GM18502 (cell line): ENCODE data around the gene MYH14.

Experiments
- ATAC-seq: cut with Tn5 transposase; IDR thresholded peaks from one replicate; pipeline ENCODE4 v1.9.1; 2021; ENCODE audit warnings: mild to moderate bottlenecking; ENCODE audit not compliant: unreplicated experiment, poor library complexity

The MYH14 gene

DNA sequence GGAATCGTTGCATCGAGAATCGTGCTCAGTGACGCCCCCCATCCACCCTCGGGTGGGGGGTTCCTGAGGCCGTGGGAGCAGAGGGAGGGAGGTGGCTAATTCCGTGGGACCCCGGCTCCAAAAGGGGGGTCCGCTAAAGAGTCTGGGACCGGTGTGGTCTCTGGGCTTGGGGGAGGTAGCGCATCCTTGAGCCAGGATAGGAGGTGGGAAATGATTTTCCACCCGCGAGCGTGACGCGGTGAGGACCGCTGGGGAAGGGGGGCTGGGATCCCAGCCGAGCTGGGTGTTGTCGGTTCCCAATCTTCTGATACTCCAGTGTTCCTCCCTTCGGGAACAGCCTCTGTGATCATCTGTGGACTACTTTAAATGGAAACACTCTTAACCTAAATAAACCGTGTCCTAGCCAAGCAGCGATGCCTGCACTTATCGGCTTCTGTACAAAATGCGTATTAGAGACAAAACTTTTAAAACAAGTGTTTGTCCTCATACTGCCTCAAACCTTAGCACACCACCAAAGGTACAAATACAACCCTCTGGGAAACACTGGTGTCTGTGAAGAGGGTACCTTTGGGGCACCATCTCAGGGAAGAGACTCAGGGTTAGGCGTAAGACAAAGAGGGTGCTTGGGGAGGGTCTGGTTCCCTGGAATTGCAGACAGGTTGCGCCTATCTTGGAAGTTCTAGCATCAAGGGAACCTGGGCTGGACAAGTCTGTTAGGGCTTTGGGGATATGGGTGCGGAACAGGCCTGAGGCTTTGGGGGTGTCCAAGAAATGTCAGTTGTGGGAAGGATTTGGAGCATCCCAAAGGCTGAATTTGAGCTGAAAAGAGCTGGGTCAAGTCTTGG lies 109.8 kb downstream of the MYH14 start:
- no peak for ATAC-seq

DNA sequence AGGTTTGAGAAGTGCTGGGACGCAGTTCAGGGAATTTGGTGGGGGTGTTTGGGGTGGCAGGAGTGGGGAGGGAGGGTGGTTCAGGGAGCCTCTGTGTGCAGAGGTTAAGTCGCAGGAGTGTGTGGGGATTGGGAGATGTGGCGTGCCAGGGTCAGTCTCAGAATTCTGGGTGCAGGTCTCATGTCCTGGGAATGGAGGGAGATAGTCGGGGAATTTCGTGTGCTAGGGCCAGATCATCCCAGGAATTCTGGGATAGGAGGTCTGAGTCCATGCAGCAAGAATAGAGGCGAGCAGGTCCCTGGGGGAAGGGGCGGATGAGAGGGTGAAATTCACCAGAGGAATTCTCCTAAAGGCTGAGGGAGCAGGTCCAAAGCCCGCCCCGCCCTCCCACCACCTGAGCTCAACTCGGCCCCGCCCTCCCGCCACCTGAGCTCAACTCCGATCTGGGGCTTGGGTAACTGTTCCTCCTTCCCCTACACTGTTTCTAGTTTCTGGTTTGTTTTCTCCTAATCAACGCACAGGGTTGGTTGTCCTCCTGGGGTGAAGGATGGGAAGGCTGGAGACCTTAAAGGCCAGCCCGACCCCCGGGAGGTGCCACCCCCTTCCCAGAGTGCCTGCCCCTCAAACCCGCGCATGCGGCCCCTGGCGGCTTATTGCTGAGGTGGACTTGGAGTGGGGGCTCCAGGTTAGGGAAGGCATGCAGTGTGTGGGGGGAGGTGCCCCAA lies 110.6 kb downstream of the MYH14 start:
- no peak for ATAC-seq

DNA sequence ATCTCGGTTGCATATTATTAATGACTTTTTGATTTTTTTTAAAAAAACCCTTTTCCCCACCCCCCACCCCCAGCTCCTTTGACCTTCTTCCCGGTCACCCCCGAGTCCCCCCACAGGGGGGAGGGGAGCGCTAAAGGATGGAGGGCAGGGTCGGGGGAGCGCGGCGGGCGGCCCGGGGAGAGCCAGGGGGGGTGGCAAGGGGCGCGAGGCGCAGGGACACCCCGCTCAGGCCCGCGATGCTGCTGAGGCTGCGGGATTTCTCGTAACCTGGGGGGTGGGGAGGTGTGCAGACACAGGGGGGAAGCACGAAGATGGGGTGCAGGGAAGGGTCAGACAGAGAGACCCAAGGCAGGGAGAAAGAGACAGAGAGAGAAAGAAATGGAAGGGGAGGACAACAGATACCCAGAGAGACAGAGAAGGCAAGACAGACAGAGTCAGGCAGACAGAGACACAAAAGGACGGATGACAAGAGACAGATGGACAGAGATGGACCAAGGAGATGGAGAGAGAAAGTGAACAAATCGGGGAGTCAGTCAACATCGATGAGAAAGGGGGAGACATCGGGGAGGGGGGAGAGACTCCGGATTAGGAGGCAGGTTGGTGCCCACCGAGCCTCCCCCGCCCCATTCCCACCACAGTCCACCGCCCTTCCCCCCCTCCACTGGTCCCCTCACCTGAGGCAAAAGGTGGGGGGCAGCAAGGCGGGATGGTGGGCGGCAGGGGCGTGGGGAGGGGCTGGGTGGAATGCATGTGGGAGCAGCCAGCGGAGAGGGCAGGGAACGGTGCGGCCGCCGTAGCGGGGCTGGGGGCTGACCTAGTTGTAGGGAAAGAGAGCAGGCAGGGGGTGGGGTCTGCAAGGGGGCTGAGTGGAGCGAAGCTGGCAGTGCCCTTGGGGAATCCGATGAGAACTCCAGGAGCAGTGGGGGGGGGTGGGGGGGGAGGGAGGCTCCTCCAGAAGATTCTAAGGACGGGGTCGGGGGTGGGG lies 111.6 kb downstream of the MYH14 start:
- no peak for ATAC-seq

DNA sequence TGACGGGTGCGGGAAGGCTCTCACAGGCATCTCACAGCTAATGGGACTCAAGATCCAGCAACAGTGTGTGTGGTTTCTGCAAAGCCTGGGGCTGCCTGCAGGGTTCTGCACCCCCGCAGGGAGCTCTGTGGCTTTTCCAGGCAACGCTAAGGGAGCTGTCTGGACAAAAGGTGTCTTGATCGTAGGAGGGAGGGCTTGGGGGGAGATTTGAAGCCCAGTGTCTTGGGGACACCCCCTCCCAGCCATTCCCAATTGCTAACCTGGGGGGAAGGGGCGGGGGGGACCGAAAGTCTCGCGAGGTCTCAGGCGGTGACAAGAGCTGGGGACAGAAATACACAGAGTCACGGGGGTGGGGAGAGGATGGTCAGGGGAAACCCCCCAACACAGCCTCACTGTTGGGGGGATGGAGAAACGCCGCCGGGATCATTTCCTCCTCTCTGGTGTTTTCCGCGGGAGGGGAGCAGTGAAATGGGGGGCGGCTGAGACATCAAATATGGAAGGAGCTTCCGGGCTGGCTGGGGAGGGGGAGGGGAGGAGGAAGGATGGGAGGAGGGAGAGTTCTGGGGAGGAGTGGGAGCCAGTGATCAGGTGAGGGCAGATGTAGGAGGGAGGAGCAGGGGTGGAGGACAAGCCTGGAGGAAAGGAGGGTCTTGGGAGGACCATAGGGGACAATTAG lies 112.5 kb downstream of the MYH14 start:
- no peak for ATAC-seq

DNA sequence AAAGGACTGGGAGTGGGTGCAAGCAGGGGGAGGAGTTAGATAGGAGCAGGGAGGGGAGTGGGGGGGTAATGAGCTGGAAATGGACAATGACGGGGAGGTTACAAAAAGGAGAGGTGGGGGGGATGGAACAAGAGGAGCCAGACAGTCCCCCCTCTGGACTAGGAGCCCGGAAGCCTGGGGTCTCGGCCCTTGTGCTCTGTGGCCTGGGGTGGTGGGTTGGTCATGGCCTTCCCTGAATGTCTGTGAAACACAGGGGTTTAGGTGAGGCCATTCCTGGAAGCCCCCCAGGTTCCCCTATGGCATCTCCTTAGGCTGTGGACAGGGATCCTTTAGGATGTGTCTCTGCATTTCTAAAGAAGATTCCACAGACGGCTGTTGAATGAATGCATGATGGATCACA lies 113.7 kb downstream of the MYH14 start:
- ATAC-seq: no peak

DNA sequence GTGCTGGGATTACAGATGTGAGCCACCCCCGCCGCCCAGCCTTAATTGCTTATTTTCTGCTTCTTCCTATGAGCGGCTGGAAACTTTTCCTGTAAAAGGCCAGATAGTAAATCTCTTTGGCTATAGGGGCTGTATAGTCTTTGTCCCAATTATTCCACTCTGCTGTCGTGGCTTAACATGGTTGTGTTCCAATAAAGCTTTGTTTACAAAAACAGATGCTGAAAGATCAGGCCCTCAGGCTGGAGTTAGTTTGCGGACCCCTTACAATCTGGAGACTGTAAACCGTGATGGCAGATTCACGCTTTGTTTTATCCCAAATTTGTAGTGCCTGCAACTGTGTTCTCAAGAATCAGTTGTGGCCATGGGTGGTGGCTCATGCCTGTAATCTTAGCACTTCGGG lies 115.0 kb downstream of the MYH14 start:
- no peak for ATAC-seq

DNA sequence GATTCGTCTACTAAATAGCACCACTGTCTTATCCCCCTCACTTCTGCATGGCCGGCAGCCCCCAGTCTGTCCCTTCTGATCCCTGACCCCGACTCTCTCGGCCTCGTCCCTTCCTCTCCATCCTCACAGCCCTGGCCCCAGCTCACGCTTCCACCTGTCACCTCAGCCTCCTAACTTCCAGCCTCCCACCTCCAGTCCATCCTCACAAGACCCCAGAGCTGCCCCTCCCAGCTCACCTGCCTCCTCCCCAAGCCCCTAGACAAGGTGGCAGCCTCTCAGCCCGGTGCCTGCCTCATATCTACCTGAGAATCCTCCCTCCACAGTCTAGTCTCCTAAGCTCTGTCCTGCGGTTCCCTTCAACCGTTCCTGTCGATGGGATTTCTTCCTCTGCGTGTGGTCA lies 115.7 kb downstream of the MYH14 start:
- ATAC-seq: no peak

DNA sequence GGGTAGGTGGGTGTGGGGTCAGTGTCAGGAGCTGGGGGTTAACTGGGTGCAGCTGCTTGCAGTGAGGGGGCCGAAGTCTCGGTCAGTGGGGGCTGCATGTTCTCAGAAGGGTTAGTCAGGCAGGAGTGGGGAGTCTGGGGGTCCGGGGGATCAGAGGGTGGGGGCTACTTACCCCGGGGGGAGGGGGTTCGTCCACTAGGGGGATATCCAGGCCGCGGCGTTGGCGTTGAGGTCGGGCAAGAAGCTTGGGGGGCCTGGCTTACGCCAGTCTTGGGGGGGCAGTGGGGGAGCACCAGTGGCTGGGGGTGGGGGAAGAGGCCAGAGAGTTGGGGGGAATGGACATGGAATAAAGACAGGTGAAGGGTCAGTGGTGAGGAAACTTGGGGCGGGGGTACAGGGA lies 116.6 kb downstream of the MYH14 start:
- no peak for ATAC-seq

DNA sequence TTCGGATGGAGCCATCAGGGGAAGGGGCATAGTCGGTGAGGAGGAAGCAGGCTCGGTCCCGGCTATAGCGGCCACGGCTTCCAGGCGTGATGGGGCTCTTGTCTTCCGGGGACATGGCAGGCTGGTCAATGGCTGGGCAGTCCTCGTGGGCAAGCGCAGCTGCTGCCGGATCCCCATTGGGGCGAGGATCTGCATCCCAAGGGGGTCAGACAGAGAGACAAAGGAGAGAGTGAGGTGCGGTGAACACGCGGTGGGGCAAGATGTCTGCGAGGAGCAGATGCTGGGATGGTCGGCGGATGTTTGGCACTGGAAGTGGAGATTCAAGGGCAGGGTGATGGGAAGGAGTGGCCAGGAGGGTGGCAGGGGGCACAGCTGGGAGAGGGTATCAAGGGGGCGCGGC lies 117.2 kb downstream of the MYH14 start:
- ATAC-seq: no peak

DNA sequence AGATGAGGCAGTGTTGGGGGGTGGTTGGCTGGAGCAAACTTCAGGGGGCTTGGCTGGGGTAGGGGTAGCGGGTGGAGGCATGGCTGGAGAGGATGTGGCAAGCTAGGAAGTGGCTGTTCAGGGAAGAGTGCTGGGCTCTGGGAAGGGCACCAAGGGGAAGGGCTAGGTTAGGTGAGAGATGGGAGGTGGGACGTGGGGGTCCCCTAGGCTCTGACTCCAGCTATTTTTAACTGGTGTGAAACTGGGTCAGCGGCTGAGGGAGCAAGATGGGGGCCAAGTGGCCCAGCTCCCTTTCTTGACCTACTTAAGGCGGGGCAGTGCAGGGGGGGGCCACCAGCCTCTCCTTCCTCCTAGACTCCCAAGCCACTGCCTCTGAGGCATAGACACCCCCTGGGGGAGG lies 118.4 kb downstream of the MYH14 start:
- ATAC-seq: no peak

DNA sequence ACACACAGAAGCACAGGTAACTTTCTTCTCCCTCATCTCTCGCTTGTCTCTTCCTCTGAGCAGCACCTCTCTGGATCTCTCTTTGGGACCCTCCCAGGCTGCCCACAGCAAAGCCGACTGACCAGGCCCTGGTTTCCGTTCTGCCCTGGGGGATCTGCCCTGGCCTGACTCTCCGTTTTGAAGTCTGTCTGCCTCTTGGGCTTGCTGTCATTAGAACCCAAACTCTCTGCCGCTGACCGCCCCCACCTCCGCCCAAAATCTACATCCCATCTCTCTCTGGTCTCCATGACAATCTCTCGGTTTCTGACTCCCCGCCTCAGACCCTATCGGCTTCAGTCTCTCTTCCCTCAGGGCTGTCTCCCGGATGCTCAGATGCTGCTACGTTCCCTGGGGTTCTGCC lies 118.8 kb downstream of the MYH14 start:
- no peak for ATAC-seq

DNA sequence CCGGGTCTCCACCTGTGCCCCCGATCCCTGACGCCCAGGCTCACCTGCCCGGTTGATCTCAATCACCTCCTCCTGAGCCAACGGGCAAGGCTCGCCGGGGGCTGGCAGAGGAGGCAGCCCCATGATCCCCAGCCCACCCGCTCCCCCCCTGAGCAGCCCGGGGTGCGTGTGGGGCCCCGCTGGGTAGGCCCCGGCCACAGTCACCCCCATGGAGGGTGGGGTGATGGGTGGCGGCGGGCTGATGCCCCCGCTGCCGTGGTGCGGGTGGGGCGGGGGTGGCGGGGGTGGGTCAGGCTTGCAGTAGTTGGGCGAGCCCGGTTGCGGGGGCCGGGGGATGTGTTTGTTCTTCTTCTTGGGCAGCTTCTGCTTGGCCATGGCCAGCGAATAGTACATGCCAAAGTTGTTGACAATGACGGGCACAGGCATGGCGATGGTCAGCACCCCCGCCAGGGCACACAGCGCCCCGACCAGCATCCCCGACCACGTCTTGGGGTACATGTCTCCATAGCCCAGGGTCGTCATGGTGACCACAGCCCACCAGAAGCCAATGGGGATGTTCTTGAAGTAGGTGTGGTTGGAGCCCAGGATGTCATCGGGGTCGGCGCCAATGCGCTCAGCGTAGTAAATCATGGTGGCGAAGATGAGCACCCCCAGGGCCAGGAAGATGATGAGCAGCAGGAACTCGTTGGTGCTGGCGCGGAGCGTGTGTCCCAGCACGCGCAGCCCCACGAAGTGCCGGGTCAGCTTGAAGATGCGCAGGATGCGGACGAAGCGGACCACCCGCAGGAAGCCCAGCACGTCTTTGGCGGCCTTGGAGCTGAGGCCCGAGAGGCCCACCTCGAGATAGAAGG lies 119.7 kb downstream of the MYH14 start:
- no peak for ATAC-seq

DNA sequence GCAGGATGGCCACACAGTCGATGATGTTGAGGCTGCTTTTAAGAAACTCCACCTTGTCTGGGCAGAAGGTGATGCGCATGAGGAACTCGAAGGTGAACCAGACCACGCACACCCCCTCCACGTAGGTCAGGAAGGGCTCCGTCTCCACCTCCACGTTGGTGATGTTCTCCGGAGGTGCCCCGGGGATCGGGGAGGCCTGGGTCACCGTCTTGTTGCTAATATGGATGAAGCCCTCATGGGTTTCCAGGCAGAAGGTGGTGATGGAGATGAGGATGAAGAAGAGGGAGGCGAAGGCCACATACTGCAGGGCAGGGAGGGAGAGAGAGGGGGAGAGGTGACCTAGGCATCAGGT lies 120.3 kb downstream of the MYH14 start:
- no peak for ATAC-seq

DNA sequence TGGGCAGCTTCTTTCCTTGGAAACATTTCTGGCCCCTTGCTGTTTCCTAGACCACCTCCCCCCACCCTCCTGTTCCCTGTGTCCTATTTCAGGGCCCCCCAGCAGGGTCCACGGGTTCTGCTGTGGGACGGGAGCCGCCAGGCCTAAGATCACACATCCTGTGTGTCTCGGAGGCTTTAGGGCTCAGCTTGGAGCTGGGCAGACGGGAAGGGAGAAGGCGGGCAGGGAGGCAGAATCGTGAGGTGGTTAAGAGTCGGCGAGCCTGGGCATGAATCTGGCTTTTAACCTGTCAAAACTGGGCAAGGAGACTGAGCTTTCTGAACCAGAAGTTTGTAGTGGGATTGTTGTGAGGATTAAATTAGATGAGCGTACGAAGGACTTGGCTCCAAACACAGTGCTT lies 120.9 kb downstream of the MYH14 start:
- ATAC-seq: no peak

DNA sequence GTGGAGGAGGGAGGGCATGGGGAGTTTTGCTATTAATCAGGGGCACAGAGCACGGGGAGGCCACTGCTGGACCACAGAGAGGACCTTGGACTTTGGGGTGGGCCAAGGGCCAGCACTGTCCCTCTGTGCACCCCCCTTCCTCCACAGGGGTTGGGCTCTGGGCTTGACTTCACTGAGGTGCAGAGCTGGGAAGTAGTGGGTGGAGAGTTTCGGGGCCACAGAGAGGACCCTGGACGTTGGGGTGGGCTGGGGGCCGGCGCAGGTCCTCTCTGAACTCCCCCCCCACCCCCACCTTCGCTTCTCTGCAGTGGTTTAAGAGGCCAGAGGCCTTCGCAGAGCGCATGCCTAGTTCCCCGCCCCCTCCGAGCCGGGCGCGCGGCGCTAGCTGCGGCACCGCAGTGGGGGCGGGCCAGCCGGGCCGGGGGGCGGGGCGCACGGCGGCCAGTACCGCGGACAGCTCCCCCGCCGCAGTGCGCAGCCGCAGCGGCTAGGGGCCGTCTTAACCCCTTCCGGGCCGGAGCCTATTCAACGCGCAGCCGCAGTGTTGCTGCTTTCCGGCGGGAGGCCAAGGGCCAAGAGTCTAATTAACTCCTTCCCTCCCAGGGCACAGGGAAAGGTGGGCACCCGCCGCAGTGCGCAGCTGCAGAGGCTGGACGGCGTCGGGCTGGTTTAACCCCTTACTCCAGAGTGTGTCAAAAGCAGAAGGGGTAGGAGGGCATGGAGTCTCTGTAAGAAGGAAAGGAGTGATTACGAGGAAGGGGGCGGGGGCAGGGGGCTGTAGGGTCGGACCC lies 122.1 kb downstream of the MYH14 start:
- no peak for ATAC-seq

DNA sequence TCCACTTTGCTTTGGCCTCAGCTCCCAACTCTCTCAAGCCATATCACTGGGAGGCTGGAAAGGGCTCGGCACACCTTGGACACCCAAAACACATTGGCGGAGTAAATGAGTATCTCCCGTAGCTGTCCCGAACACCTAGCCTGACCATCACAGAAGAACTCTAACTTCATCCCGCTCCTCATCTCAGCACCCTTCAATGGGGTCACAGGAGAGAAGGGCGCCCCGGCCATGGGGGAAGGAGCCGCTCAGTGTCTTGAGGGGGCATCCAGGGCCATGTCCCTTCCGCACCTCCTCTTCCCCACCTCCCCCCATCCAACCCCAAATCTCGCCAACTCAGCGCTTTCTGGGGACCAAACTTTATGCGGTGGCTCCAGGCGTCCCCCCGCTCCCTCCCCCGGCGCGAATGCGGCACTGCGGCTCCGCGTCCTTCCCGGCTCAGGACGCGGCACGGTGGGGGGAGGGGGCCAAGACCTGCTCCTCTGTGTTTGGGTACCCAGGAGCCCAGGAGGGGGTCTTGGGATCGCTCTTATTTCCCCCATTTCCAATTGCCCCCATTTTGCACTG lies 122.8 kb downstream of the MYH14 start:
- no peak for ATAC-seq

DNA sequence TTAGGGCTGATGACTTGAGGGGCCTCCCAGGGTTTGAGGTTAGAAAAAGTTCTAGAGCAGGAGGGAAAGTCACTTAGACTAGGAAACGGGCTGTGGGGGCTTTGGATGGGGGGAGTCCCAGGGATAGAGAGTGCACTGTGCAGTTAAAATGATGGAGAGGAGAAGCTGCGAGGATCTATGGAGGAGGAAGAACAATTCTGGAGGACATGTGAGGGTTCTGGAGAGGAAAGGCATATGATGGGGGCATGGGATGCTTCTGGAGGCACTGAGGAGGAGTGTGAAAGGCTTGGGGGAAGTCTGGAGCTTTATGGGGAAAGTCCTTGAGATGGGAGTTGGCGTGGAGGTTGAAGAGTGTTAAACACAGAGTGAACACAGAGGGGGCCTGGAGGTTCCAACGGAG lies 123.6 kb downstream of the MYH14 start:
- ATAC-seq: no peak

DNA sequence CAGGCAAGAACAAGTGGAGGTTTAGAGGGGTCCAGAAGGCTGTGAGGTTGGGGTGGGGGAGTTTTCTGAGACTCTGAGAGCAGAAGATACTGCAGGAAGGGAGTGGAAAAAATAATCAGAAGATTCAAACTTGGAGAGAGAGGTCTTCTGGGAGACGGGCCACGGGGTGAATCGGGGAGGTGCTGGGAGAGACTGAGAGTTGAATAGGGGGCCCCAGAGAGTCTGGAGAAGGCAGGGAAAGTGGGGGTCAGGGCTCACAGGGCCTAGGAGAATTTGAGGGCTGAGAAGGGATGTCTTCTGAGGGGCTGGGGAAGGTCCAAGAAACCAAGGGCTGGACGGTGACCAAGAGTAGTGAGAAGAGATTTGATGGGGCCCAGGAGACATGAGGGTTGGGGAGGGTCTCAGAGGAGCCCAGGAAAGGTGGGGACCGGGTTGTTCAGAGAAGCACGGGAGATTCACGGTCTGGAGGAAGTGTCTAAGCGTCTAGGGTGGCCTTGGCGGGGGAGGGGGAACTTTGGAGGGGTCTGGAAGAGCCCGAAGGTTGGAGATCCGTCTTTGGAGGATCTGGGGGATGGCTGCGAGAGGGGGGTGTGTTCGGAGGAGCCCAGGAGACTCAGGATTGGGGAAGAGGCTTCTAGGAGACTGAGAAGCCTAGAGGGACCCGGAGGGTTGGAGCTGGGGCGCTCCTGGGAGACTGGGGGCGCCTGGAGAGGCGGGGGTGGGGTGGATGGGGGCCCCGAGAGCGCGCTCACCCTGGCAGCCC lies 124.2 kb downstream of the MYH14 start:
- ATAC-seq: no peak
